HepG2 (cell line): ENCODE measurements around the gene NPBWR2. TPM values are rescaled to one million over a fixed set of nuclear protein-coding genes. Genes with fewer than 3 reads are reported as not detected.

Experiments used
- CCAR2 ChIP-seq: fragments of 200-400 bp; formaldehyde crosslinking; optimal IDR thresholded peaks from 2 replicates; pipeline ENCODE3; 2018; ENCODE audit warnings: low read depth, mild to moderate bottlenecking, low read length, moderate library complexity
- CHD4 ChIP-seq: fragments of 200-600 bp; sonication (generic); IDR thresholded peaks from 2 replicates; pipeline ENCODE4 v1.7.0; 2017; ENCODE audit warnings: mild to moderate bottlenecking, low read length, borderline replicate concordance
- KDM6A ChIP-seq: IDR thresholded peaks from 2 replicates; pipeline ENCODE4 v1.6.1; 2016; ENCODE audit warnings: low read depth
- NCOA2 ChIP-seq: sonication (generic); formaldehyde crosslinking; IDR thresholded peaks from 2 replicates; pipeline ENCODE4 v1.8.0; 2022; ENCODE audit warnings: inconsistent platforms
- NFE2L2 ChIP-seq: fragments of 150-350 bp; IDR thresholded peaks from 2 replicates; pipeline ENCODE4 v1.6.1; 2014; ENCODE audit warnings: low read length
- SP1 ChIP-seq, 2 experiments: fragments of 450-650 bp in 1 of 2; sonication (generic) in 1 of 2; formaldehyde crosslinking in 1 of 2; IDR thresholded peaks; 2 replicates each; pipeline versions ENCODE4 v1.4.0 to v1.6.1; 2016 to 2020; ENCODE audit warnings: missing genetic modification reagents in 1 of 2
- SUZ12 ChIP-seq: fragments of 150-350 bp; IDR thresholded peaks from 2 replicates; pipeline ENCODE4 v1.6.1; 2014; ENCODE audit warnings: low read depth, low read length
- ZBTB7B ChIP-seq: sonication (generic); formaldehyde crosslinking; IDR thresholded peaks from 2 replicates; pipeline ENCODE4 v1.4.0; 2020; ENCODE audit warnings: missing genetic modification reagents
- ZEB1 ChIP-seq: IDR thresholded peaks from 2 replicates; pipeline ENCODE4 v1.6.1; 2012; ENCODE audit warnings: mild to moderate bottlenecking, low read depth, inconsistent platforms; ENCODE audit not compliant: insufficient replicate concordance
- ZFYVE20 ChIP-seq: sonication (generic); formaldehyde crosslinking; IDR thresholded peaks from 2 replicates; pipeline ENCODE4 v1.8.0; 2023; ENCODE audit warnings: low read depth, mild to moderate bottlenecking, moderate library complexity, missing genetic modification reagents, borderline replicate concordance
- ZNF17 ChIP-seq: sonication (generic); formaldehyde crosslinking; IDR thresholded peaks from 2 replicates; pipeline ENCODE4 v1.5.0; 2020; ENCODE audit warnings: mild to moderate bottlenecking, missing genetic modification reagents
- ZNF318 ChIP-seq: sonication (generic); formaldehyde crosslinking; IDR thresholded peaks from 2 replicates; pipeline ENCODE4 v1.4.0; 2020; ENCODE audit warnings: mild to moderate bottlenecking, missing genetic modification reagents
- ZNF326 ChIP-seq: sonication (generic); formaldehyde crosslinking; IDR thresholded peaks from 2 replicates; pipeline ENCODE4 v1.4.0; 2020; ENCODE audit warnings: missing genetic modification reagents, borderline replicate concordance
- ZNF558 ChIP-seq: sonication (generic); formaldehyde crosslinking; IDR thresholded peaks from 2 replicates; pipeline ENCODE4 v1.9.0; 2022; ENCODE audit warnings: mild to moderate bottlenecking, missing genetic modification reagents, borderline replicate concordance
- ZNF609 ChIP-seq: sonication (generic); formaldehyde crosslinking; IDR thresholded peaks from 2 replicates; pipeline ENCODE4 v1.4.0; 2020; ENCODE audit warnings: mild to moderate bottlenecking, missing genetic modification reagents, borderline replicate concordance
- ZNF737 ChIP-seq: sonication (generic); formaldehyde crosslinking; IDR thresholded peaks from 2 replicates; pipeline ENCODE4 v1.5.0; 2020; ENCODE audit warnings: missing genetic modification reagents, mild to moderate bottlenecking, borderline replicate concordance
- ZSCAN22 ChIP-seq: sonication (generic); formaldehyde crosslinking; IDR thresholded peaks from 2 replicates; pipeline ENCODE4 v1.4.0; 2020; ENCODE audit warnings: mild to moderate bottlenecking, missing genetic modification reagents
- polyA plus RNA-seq, 8 experiments: library from polyadenylated mRNA; depleted of rRNA in 3 of 8; stranded (reverse) in 7 of 8; unstranded in 1 of 8; fragments of >200 nt; fragmentation: Illumina TruSeq in 4 of 8; extraction: Trizol in 4 of 8; gene quantifications; 2 replicates each; pipeline versions ENCODE4 v1.2.1 to v1.2.3, GENCODE V29; 2011 to 2016; ENCODE audit warnings: low read depth in 4 of 8, missing spikeins in 1 of 8, mixed read lengths in 1 of 8; ENCODE audit not compliant: insufficient read depth in 1 of 8
- total RNA-seq, 5 experiments: library from RNA; depleted of rRNA; stranded (reverse); fragments of >200 nt; fragmentation: Illumina TruSeq; extraction: Trizol; gene quantifications; 2 replicates each; pipeline ENCODE4 v1.2.3, GENCODE V29; 2016; ENCODE audit warnings: low read depth in 1 of 5

Gene NPBWR2
- total and polyA plus RNA-seq, 2 of the 13 experiments (the other 11 are each of a cell fraction or from before 2014, with no cell fraction given) = not detected

- TF ChIP-seq NFE2L2 = no peak
- TF ChIP-seq SUZ12 = no peak
- no peak for TF ChIP-seq ZNF318 (CRISPR knock-in tag)
- TF ChIP-seq CCAR2 = peak; percentile 7
- TF ChIP-seq NCOA2 (CRISPR knock-in tag) = peak; percentile 88
- no peak for TF ChIP-seq ZSCAN22 (CRISPR knock-in tag)
- TF ChIP-seq ZNF558 (CRISPR knock-in tag) = peak; percentile 36; the same call in 1 of the 2 replicates
- TF ChIP-seq ZFYVE20 (CRISPR knock-in tag) = no peak
- TF ChIP-seq ZNF737 = no peak
- peak; percentile 72; the same call in 1 of the 2 replicates for TF ChIP-seq ZNF326 (CRISPR knock-in tag)
- peak; percentile 57; the same call in 1 of the 2 replicates for TF ChIP-seq KDM6A (CRISPR knock-in tag)
- TF ChIP-seq ZNF609 (CRISPR knock-in tag) = peak; percentile 58
- peak; percentile 94; the same call in 1 of the 2 replicates for TF ChIP-seq CHD4
- TF ChIP-seq ZNF17 (CRISPR knock-in tag) = 0 out of 2 replicates have a peak, but pooled peaks have one; percentile 14
- TF ChIP-seq ZEB1 = peak; percentile 77
- TF ChIP-seq ZBTB7B = peak; percentile 88
- no peak for TF ChIP-seq SP1 (IDR thresholded peaks at IDR 0.05)
- TF ChIP-seq SP1 (CRISPR knock-in tag; IDR thresholded peaks at IDR 0.05) = peak; percentile 57
These were observed 51.3 kb downstream of the NPBWR2 start (continued) for GRCh38 chr20:64055893-64056638.
